Uterus (tissue), 4 donors: ENCODE measurements around the gene CPNE7. TPM values are rescaled to one million over a fixed set of nuclear protein-coding genes. Genes with fewer than 3 reads are reported as not detected.

Experiments used
- DNase-seq, 2 donors: peaks; one replicate each; pipeline ENCODE4 v3.0.0-alpha.2; 2019 to 2020
- H3K27ac ChIP-seq, 2 donors: fragments of 200-600 bp; sonication (generic); 1 replicate in 1 of 2; 2 replicates in 1 of 2; pipeline ENCODE4 v1.5.1; 2016 to 2018
- H3K27me3 ChIP-seq, 2 donors: fragments of 200-600 bp; sonication (generic); one replicate each; pipeline ENCODE4 v1.5.1; 2018 to 2019; ENCODE audit warnings: control low read depth in 1 of 2
- H3K36me3 ChIP-seq, 2 donors: fragments of 200-600 bp; sonication (generic); one replicate each; pipeline ENCODE4 v1.5.1; 2019; ENCODE audit warnings: control low read depth in 1 of 2
- H3K4me1 ChIP-seq, 2 donors: fragments of 200-600 bp; sonication (generic); one replicate each; pipeline ENCODE4 v1.5.1; 2018 to 2019; ENCODE audit warnings: control low read depth in 1 of 2
- H3K4me3 ChIP-seq, 2 donors: fragments of 200-600 bp; sonication (generic); 1 replicate in 1 of 2; 2 replicates in 1 of 2; pipeline ENCODE4 v1.5.1; 2018 to 2019; ENCODE audit warnings: mild to moderate bottlenecking in 1 of 2
- H3K9me3 ChIP-seq, 2 donors: fragments of 200-600 bp; sonication (generic); one replicate each; pipeline ENCODE4 v1.5.1; 2019; ENCODE audit warnings: control low read depth in 1 of 2
- POLR2A ChIP-seq, 2 donors: fragments of 450-650 bp; IDR thresholded peaks; one replicate each; pipeline ENCODE4 v1.6.1; 2016; ENCODE audit warnings: antibody characterized with exemption in 2 of 2, mild to moderate bottlenecking in 1 of 2, moderate library complexity in 1 of 2
- intact Hi-C: fragments of 100-400 bp; cut with DNase I; formaldehyde crosslinking; loops from one replicate; pipeline ENCODE4 v1.15.1; 2023; ENCODE audit warnings: low total_unique reads
- total RNA-seq, 4 donors: library from RNA; depleted of rRNA in 3 of 4; stranded (reverse); fragments of >200 nt in 3 of 4; gene quantifications; one replicate each; pipeline versions ENCODE4 v1.1.0 to v1.2.4, GENCODE V29; 2014 to 2023
- TF ChIP-seq, protein P1 (sequence below), 4 experiments: fragments of 200-600 bp in 2 of 4; fragments of 450-650 bp in 2 of 4; sonication (generic) in 2 of 4; IDR thresholded peaks; one replicate each; pipeline ENCODE4 v1.5.1; 2016 to 2019; ENCODE audit warnings: antibody characterized with exemption in 4 of 4, mild to moderate bottlenecking in 2 of 4, moderate library complexity in 1 of 4
- donor health status: DM: yes; HTN: yes; CAD: no.

CPNE7 gene
- total RNA-seq, 4 donors from 2014 or later = 0.14 to 0.85 TPM; not detected in 2

DNA sequence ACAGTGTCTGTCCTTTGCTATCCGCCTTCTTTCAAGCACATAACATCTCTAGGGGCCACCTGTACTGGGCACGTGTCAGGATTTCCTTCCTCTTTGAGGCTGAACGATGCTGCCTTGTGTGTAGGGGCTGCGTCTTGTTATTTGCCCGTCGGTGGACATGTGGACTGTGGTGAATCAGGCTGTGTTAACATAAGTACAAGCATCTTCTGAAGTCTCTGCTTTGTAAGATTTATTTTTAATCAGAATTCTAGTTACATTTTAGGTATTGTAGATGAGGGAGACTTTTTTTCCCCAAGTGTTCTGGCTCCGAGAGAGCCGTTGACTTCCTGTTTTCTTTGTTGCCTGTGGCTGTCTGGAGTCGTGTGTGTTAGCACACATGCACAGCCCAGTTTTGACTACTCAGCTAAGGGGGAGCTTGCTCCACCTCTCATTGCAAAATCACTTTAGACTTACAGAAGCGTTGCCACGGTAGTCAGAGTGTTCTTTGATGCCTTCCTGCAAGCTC is 41.3 kb upstream of the CPNE7 start:
- Histone ChIP-seq H3K4me3 (no peak overlapping the region), H3K27me3 (no peaks in the 10 kb centered on the region), H3K36me3 (no peaks in the 10 kb centered on the region), H3K27ac (no peak overlapping the region), H3K9me3 (no peaks in the 10 kb centered on the region), H3K4me1 (no peaks in the 10 kb centered on the region)
- intact Hi-C loops = no loop called here
- DNase-seq = no peak
- TF ChIP-seq, protein P1, sequence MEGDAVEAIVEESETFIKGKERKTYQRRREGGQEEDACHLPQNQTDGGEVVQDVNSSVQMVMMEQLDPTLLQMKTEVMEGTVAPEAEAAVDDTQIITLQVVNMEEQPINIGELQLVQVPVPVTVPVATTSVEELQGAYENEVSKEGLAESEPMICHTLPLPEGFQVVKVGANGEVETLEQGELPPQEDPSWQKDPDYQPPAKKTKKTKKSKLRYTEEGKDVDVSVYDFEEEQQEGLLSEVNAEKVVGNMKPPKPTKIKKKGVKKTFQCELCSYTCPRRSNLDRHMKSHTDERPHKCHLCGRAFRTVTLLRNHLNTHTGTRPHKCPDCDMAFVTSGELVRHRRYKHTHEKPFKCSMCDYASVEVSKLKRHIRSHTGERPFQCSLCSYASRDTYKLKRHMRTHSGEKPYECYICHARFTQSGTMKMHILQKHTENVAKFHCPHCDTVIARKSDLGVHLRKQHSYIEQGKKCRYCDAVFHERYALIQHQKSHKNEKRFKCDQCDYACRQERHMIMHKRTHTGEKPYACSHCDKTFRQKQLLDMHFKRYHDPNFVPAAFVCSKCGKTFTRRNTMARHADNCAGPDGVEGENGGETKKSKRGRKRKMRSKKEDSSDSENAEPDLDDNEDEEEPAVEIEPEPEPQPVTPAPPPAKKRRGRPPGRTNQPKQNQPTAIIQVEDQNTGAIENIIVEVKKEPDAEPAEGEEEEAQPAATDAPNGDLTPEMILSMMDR (IDR thresholded peaks at IDR 0.05) = no peak
- TF ChIP-seq POLR2A (IDR thresholded peaks at IDR 0.05) = no peak

DNA sequence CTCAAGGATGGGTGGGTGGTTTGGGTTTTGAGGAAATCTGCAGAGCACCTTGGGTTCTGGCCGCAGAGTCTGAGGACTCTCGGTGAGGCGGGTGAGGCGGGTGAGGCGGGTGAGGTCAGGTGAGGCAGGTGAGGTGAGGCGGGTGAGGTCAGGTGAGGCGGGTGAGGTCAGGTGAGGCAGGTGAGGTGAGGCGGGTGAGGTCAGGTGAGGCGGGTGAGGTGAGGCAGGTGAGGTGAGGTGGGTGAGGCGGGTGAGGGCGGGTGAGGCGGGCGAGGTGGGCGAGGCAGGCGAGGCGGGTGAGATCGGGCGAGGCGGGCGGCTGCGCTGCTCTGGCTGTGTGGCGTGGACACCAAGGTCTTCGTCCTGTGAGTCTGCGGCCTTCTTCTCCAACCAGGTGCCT is 39.2 kb upstream of the CPNE7 start:
- TF ChIP-seq, protein P1 (IDR thresholded peaks at IDR 0.05) = no peak
- no peak for TF ChIP-seq POLR2A (IDR thresholded peaks at IDR 0.05)
- intact Hi-C loops = no loop called here
- no peak for DNase-seq
- no peaks in the 10 kb centered on the region for H3K27me3 ChIP-seq
- H3K4me1 ChIP-seq = no peaks in the 10 kb centered on the region
- H3K27ac ChIP-seq = no peak overlapping the region
- H3K36me3 ChIP-seq = no peaks in the 10 kb centered on the region
- no peak overlapping the region for H3K4me3 ChIP-seq
- H3K9me3 ChIP-seq = no peaks in the 10 kb centered on the region

GRCh38 chr16:89536886-89537548 is 38.5 kb upstream of the CPNE7 start:
- Histone ChIP-seq H3K27me3 (no peaks in the 10 kb centered on the region), H3K9me3 (no peaks in the 10 kb centered on the region), H3K36me3 (no peaks in the 10 kb centered on the region), H3K4me3 (no peak overlapping the region), H3K27ac (no peak overlapping the region), H3K4me1 (no peaks in the 10 kb centered on the region)
- TF ChIP-seq, protein P1 (IDR thresholded peaks at IDR 0.05) = no peak
- no peak for TF ChIP-seq POLR2A (IDR thresholded peaks at IDR 0.05)
- no peak for DNase-seq
- intact Hi-C loops = no loop called here

DNA sequence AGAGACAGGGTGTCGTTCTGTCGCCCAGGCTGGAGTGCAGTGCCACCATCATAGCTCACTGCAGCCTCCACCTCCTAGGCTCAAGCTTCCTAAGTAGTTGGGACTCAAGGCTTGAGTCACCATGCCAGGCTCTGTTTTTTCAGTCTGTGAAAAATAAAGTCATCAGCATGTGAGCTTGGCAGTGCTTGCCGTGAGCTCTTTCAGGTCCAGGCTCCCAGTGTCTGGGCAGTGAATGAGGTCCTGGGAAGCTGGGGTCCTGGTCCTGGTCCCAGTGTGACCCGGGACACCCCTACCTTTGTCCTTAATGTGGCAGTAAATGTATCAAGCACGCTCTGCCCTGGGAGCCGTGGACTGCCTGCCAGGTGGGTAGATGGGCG is 38.0 kb upstream of the CPNE7 start:
- no peaks in the 10 kb centered on the region for H3K9me3 ChIP-seq
- TF ChIP-seq, protein P1 (IDR thresholded peaks at IDR 0.05) = no peak
- TF ChIP-seq POLR2A (IDR thresholded peaks at IDR 0.05) = no peak
- no peak overlapping the region for H3K27ac ChIP-seq
- no peak for DNase-seq
- no peaks in the 10 kb centered on the region for H3K36me3 ChIP-seq
- H3K4me3 ChIP-seq = no peak overlapping the region
- no peaks in the 10 kb centered on the region for H3K4me1 ChIP-seq
- no peaks in the 10 kb centered on the region for H3K27me3 ChIP-seq
- intact Hi-C loops = no loop called here

GRCh38 chr16:89538286-89538685 is 37.3 kb upstream of the CPNE7 start:
- no peaks in the 10 kb centered on the region for H3K4me1 ChIP-seq
- no peak for DNase-seq
- intact Hi-C loops = no loop called here
- H3K4me3 ChIP-seq = no peak overlapping the region
- no peak overlapping the region for H3K27ac ChIP-seq
- TF ChIP-seq POLR2A (IDR thresholded peaks at IDR 0.05) = no peak
- TF ChIP-seq, protein P1 (IDR thresholded peaks at IDR 0.05) = no peak
- H3K27me3 ChIP-seq = no peaks in the 10 kb centered on the region
- H3K9me3 ChIP-seq = no peaks in the 10 kb centered on the region
- H3K36me3 ChIP-seq = no peaks in the 10 kb centered on the region
